Astrocyte of the cerebellum (primary cell): ENCODE data around the gene SSBP3.
"Not testable (repeated sequence)": the region's sequence is repeated elsewhere in the genome, so short reads cannot be mapped to it uniquely, and the experiment has no call there.

Source experiments
- DNase-seq: peaks from one replicate; pipeline ENCODE4 v3.0.0-alpha.2; 2011; ENCODE audit warnings: low read depth
- H3K4me3 ChIP-seq: 2 replicates; pipeline ENCODE4 v1.5.1; 2011; ENCODE audit warnings: mild to moderate bottlenecking, low read depth, low read length, moderate library complexity
- in situ Hi-C: cut with HindIII; loops from 2 replicates; pipeline ENCODE4 v1.10.0; 2017; ENCODE audit warnings: low sequenced_read_pairs
- TF ChIP-seq, protein P1 (sequence below): IDR thresholded peaks from 2 replicates; pipeline ENCODE4 v1.5.1; 2012; ENCODE audit warnings: low read length, low read depth, moderate library complexity, mild to moderate bottlenecking; ENCODE audit errors: missing control alignments

SSBP3 gene

DNA sequence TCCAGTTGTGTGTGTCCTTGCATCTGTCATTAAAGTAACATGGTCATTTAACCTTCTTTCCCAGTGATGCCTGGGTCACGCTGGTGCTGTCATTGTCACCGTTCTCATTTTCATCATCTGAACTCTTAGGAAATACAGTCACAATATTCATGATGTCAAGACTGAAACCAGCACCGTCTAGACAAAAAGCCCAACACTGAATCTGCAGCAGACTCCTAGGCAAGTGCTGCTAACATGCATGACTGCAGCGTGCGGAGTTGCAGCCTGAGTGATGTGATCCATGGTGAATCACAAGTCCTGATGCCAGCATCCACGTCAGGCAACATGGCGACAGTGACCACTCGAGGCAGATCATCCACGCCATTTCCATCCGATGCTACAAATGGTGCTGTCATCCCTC, 168.6 kb downstream of the SSBP3 start:
- no peak overlapping the region for H3K4me3 ChIP-seq
- no peak for DNase-seq
- TF ChIP-seq, protein P1, sequence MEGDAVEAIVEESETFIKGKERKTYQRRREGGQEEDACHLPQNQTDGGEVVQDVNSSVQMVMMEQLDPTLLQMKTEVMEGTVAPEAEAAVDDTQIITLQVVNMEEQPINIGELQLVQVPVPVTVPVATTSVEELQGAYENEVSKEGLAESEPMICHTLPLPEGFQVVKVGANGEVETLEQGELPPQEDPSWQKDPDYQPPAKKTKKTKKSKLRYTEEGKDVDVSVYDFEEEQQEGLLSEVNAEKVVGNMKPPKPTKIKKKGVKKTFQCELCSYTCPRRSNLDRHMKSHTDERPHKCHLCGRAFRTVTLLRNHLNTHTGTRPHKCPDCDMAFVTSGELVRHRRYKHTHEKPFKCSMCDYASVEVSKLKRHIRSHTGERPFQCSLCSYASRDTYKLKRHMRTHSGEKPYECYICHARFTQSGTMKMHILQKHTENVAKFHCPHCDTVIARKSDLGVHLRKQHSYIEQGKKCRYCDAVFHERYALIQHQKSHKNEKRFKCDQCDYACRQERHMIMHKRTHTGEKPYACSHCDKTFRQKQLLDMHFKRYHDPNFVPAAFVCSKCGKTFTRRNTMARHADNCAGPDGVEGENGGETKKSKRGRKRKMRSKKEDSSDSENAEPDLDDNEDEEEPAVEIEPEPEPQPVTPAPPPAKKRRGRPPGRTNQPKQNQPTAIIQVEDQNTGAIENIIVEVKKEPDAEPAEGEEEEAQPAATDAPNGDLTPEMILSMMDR, result no peak
- in situ Hi-C loops, result no loop called here

DNA sequence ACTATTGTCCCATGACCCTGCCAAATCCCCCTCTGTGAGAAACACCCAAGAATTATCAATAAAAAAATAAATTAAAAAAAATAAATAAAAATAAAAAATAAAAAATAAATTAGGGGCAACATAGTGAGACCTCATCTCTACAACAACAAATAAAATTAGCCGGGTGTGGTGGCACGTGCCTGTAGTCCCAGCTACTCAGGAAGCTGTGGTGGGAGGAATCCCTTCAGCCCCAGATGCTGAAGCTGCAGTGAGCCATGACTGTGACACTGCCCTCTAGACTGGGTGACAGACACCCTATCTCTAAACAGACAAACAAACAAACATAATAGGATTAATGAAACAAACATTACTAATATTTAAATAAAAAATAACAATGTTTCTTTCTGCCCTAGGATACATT, 171.9 kb downstream of the SSBP3 start:
- H3K4me3 ChIP-seq, result no peak overlapping the region
- TF ChIP-seq, protein P1, result no peak
- in situ Hi-C loops, result no loop called here
- no peak for DNase-seq

DNA sequence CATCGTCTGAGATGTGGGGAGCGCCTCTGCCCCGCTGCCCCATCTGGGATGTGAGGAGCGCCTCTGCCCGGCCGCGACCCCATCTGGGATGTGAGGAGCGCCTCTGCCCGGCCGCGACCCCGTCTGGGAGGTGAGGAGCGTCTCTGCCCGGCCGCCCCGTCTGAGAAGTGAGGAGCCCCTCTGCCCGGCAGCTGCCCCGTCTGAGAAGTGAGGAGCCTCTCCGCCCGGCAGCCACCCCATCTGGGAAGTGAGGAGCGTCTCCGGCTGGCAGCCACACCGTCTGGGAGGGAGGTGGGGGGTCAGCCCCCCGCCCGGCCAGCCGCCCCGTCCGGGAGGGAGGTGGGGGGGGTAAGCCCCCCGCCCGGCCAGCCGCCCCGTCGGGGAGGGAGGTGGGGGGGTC, 173.0 kb downstream of the SSBP3 start:
- H3K4me3 ChIP-seq, in situ Hi-C loops, DNase-seq: not testable (repeated sequence)

DNA sequence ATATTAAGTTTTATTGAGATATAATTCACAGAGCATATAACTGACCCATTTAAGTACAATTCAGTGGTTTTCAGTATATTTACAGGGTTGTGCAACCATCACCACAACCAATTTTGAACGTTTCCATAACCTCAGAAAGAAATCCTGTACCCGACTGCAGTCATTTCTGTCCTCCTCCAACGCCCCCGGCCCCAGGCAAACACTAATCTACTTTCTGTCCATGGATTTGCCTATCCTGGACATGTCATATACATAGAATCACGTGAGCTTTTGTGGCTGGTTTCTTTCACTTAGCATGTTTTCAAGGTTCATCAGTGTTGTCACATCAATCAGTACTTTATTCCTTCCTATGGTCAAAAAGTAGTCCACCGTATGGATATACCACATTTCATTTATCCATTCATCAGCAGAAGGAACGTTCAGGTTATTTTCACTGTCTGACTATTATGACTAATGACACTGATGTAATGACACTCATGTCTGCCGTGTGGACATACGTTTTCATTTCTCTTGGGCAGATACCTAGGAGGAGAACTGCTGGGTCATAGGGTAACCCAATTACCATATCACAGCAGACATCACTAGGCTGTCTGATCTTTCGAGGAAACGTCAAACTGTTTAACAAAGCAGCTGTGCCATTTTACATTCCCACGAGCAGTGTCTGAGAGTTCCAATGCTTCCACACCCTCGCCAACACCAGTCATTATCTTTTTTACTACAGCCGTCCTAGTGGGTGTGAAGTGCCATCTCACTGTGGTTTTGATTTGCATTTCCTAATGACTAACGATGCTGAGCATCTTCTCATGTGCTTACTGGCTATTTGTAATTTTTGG, 175.5 kb downstream of the SSBP3 start:
- TF ChIP-seq, protein P1, result no peak
- no peak overlapping the region for H3K4me3 ChIP-seq
- DNase-seq, result no peak
- in situ Hi-C loops, result no loop called here

DNA sequence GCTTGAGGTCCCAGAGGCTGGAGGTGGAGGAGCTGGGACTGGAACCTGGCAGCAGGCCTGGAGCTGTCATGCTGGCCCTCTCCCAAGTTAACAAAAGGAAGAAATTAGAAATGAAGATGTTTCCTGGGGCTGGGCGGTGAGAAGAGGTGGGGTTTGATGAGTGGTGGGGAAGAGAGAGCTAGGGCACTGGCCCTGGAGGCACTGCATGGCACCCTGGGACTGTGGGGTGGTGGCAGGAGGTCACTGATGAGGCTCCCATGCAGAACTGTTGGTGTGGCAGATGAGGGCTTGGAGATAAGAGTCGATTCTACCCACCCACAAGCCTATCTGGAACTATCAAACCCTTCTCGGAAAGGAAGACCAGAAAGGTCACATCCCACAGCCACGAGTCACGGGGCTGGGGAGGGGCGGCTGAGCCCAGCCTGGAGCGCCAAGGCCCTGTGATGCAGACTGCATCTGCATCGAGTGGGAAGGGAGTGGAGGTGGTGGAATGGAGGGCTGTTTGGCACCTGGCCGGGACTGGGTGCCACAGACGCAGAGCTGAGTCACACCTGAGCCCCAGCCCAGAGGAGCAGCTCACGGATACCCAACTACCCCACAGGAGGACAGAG, 176.8 kb downstream of the SSBP3 start:
- in situ Hi-C loops, result no loop called here
- TF ChIP-seq, protein P1, result no peak
- no peak overlapping the region for H3K4me3 ChIP-seq
- no peak for DNase-seq

DNA sequence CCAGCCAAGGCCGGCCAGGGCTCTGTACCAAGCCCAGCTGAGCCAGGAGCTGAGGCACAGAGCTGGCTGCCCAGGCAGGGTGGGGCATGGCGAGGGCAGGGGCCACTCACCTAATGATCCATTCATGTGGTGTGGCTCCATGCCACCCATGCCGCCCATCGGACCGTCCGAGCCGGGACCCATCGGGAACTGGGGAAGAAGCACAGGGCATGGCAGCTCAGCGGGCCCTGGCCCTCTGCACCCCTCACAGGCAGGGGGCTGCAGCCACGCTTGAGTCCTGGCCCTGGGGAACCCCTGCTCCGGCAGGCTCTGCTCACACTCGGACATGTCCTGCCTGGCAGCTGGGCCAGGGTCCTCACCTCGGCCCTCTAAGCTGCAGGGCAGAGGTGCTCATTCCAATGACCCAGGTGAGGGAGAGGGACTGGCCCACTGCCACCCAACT, 177.5 kb downstream of the SSBP3 start:
- TF ChIP-seq, protein P1, result no peak
- H3K4me3 ChIP-seq, result no peak overlapping the region
- in situ Hi-C loops, result no loop called here
- DNase-seq, result no peak

DNA sequence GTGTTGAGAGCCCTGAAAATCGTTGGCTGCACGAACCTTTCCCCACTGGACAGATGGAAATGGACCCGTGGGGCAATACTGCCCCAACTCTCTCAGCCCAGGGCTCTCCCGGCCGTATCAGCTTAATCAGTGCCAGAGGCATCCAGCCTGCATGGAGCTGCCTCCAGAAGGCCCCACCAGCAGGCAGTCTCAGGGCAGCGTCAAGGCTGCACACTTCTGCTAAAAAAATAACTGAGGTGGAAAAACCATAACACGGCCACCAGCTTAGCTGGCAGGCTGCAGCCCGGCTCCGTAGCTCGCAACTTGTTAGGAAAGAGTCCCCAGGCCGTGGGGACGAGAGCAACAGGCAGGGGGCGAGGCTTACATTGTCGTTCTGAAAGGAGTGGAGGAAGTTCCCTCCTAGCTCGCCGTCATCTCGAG, 178.3 kb downstream of the SSBP3 start:
- TF ChIP-seq, protein P1, result no peak
- in situ Hi-C loops, result no loop called here
- no peak for DNase-seq
- no peak overlapping the region for H3K4me3 ChIP-seq
